Myocyte (in vitro differentiated cells): ENCODE data around the gene TBC1D24. TPM values are rescaled to one million over a fixed set of nuclear protein-coding genes. Genes with fewer than 3 reads are reported as not detected.
A peak's percentile ranks its signal among the peaks of the same experiment; 100 is the strongest.

Source experiments
- DNase-seq: peaks from one replicate; pipeline ENCODE4 v3.0.0-alpha.2; 2012; ENCODE audit warnings: low read depth
- total RNA-seq: library from RNA; depleted of rRNA; stranded (reverse); fragments of >200 nt; gene quantifications from 2 replicates; pipeline ENCODE4 v1.2.3, GENCODE V29; 2014

TBC1D24 gene
- total RNA-seq, 1 donor from 2014 or later, result 27.6 TPM

DNA sequence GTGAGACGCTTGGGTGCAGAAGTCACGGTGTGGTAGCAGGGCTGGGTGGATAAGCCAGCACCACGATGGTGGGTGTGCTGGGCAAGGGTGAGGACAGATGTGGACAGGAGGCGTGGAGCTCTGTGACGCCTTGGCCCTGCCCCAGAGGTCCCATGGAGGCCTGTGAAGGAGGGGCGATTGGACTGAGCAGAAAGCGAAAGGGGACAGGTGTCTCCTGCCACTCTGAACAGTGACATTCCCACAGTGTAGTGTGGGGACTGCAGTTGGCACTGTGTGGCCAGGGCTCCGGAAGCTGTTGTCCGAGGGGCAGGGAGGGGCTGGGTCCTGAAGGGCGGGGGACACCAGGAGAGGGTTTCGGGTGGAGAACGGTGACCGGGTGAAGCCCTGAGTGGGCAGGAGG, 7.3 kb downstream of the TBC1D24 start:
- peak; percentile 91 for DNase-seq

GRCh38 chr16:2482708-2483534, 8.0 kb downstream of the TBC1D24 start:
- peak; percentile 92 for DNase-seq

GRCh38 chr16:2483939-2484897, 9.3 kb downstream of the TBC1D24 start:
- DNase-seq, result no peak

GRCh38 chr16:2484898-2485508, 10.1 kb downstream of the TBC1D24 start:
- no peak for DNase-seq

DNA sequence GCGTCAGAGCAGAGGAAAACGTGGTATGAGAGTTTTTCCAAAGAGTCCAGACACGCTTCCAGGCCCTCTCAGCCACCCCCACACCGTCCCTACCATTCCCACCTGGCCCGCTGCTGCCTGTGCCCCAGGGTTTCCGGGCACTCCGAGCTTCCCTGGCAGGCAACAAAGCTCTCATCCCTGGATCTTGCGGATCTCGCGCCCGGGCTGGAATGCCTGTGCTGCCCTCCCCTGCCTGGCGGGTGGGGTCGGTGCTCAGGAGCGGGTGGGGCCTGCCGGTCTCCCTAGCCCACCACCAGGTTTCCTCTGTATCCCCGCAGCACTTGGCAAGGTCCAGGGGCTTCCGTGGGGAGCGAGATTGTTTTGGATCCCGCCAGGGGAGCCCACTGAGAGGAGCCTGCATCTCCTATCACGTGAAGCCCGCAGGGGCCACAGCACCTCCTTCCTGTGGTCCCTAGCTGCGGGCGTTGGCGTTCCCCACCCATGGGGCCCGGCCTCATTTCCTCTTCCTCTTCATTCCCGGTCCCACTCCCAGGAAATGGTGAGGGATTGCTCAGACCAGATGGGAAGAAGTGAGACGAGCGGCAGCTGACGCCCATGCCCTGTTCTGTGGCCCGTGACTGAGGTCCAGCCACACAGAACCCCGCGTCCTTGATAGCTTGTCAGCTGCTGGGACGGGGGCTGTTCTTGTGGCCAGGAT, 11.0 kb downstream of the TBC1D24 start:
- DNase-seq, result no peak

- DNase-seq, result no peak
Measured at GRCh38 chr16:2486645-2487516, 12.0 kb downstream of the TBC1D24 start.

- DNase-seq, result no peak
Measured at GRCh38 chr16:2487517-2487842, 12.6 kb downstream of the TBC1D24 start.

GRCh38 chr16:2487903-2488531, 13.1 kb downstream of the TBC1D24 start:
- DNase-seq, result no peak

DNA sequence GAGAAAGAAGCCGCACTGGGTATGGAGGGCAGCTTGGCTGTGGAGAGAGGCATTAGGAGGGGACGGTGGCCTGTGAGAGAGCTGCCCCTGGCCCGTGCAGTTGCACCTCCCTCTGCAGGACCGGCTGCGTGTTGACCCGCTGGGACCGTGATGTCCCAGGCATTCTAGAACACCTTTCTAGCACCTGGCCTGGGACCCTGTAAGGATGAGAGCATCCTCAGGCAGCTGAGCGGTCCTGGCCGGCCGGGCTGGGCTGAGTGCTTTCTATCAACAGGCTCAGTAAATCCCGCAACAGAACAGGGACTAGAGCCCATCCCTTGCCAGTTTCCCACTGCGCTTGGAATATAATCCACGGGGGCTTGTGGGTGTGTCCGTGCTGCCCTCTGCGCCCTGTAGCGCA, 14.7 kb downstream of the TBC1D24 start:
- no peak for DNase-seq

GRCh38 chr16:2490190-2491105, 15.5 kb downstream of the TBC1D24 start:
- no peak for DNase-seq

DNA sequence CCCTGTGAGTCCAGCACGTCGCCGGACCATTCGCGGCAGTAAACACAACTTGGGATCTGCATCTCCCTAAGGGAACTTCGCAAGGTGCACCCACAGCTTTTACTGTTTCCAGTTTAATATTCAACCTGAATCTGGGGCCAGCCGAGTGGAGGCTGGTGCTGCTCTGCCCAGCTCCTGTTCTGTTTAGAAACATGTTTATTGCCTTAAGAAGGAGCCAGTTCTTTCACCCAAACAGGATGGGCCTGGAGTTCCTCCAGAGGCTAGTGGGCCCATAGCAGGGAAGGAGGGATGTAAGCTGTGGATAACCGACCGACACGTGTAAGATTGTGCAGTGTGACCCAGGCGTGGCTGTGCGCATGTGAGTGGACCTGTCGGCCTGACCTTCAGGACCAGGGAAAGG, 17.4 kb downstream of the TBC1D24 start:
- DNase-seq, result no peak

GRCh38 chr16:2493605-2494004, 18.7 kb downstream of the TBC1D24 start:
- no peak for DNase-seq

- DNase-seq, result no peak
Measured at GRCh38 chr16:2494616-2495015, 19.7 kb downstream of the TBC1D24 start.

DNA sequence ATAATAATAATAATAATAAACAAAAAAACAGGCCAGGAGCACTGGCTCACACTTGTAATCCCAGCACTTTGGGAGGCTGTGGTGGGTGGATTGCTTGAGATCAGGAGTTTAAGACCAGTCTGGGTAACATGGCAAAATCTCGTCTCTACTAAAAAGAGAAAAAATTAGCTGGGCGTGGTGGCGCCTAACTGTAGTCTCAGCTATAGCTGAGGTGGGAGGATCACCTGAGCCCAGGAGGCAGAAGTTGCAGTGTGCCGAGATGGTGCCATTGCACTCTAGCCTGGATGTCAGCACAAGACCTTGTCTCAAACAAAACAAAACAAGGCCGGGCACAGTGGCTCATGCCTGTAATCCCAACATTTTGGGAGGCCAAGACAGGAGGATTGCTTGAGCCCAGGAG, 20.1 kb downstream of the TBC1D24 start:
- DNase-seq, result no peak

DNA sequence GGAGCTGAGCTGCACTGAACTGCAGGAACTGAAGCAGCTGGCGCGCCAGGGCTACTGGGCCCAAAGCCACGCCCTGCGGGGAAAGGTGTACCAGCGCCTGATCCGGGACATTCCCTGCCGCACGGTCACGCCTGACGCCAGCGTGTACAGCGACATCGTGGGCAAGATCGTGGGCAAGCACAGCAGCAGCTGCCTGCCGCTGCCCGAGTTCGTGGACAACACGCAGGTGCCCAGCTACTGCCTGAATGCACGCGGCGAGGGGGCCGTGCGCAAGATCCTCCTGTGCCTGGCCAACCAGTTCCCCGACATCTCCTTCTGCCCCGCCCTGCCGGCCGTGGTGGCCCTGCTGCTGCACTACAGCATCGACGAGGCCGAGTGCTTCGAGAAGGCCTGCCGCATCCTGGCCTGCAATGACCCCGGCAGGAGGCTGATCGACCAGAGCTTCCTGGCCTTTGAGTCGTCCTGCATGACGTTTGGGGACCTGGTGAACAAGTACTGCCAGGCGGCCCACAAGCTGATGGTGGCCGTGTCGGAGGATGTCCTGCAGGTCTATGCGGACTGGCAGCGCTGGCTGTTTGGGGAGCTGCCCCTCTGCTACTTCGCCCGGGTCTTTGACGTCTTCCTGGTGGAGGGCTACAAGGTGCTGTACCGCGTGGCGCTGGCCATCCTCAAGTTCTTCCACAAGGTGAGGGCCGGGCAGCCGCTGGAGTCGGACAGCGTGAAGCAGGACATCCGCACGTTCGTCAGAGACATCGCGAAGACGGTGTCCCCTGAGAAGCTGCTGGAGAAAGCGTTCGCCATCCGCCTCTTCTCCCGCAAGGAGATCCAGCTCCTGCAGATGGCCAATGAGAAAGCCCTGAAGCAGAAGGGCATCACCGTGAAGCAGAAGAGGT, 21.5 kb downstream of the TBC1D24 start:
- DNase-seq, result no peak

DNA sequence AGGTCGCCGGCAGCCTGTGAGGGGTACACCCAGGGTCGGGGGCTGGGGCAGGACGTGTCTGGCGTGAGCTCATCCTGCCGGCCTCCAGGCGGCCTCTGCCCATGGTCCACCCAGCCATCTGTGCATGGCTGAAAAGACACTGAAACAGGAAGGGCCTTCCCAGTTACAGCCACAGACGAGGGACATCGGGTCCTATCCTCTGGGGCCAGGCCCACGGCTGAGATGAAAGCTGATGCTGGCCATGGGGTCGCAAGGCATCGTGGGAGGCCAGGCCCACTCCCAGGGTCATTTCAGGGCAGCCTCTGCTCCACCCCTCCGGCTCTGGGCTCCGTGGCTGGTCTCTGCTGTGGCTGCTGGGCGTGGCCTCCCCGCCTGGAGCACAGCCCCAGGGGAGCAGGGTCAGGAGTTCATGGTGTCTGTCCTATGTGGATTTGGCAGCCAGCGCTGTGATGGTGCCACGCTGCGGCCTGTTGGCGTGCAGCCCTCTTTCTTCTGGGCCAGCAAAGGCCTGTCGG, 22.2 kb downstream of the TBC1D24 start:
- peak; percentile 86 for DNase-seq

DNA sequence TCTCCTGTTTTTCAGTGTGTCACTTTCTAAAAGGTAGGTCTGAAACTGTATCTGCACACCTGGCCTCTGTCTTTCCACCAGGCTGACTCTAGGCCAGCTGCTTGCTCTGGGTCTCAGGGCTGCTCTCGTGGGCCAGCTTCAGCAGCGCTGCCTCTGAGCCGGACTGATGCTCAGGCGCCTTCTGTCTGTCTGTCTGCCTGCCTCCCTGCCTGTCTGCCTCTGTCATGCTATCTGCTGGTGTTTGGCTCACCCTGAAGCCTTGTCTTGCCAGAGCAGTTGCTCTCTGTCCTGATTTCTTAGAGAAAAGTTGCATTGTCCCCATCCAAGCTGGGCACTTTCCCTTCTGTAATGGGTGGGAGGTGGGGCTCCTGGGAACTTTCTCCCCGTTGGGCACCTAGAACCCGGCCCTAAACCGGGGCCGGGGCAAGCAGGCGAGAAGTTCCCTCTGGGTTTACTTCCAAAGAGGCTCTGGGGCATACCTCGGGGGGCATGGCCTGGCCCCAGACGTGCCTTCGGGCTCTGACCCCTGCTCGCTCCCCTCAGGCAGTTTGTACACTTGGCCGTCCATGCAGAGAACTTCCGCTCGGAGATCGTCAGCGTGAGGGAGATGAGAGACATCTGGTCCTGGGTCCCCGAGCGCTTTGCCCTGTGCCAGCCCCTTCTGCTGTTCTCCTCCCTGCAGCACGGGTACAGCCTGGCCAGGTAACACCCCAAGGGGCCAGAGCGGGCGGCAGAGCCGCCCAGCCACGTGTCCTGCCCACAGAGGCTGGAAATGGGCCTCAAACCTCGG, 23.0 kb downstream of the TBC1D24 start:
- no peak for DNase-seq
